ENCODE results near the gene PLK2.

GRCh38 chr5:58496488-58496887 lies 36.6 kb upstream of the PLK2 start:
- TF ChIP-seq EZH2 (IDR thresholded peaks at IDR 0.05) (no peak), POLR2AphosphoS5 (IDR thresholded peaks at IDR 0.05; ENCODE audit: borderline replicate concordance, low read depth, low read length) (no peak), FOXP2 (optimal IDR thresholded peaks at IDR 0.05; ENCODE audit: control extremely low read depth, extremely low read length, insufficient read depth) (no peak)

Data from SK-N-MC (cell line).